Upper lobe of left lung (tissue), 4 donors: ENCODE data around the gene SPATA6.
"Not testable (repeated sequence)": the region's sequence is repeated elsewhere in the genome, so short reads cannot be mapped to it uniquely, and the experiment has no call there.

ENCODE experiments used
- POLR2A ChIP-seq, 4 donors: fragments of 450-650 bp; IDR thresholded peaks; one replicate each; pipeline ENCODE4 v1.5.1; 2016 to 2017; ENCODE audit warnings: antibody characterized with exemption in 4 of 4, mild to moderate bottlenecking in 2 of 4
- POLR2AphosphoS5 ChIP-seq, 2 donors: sonication (generic); formaldehyde crosslinking; IDR thresholded peaks; one replicate each; pipeline ENCODE4 v1.5.1; 2017; ENCODE audit warnings: antibody characterized with exemption in 2 of 2
- TF ChIP-seq, protein P1 (sequence below), 6 experiments: fragments of 450-650 bp in 4 of 6; fragments of 200-600 bp in 2 of 6; sonication (generic) in 2 of 6; IDR thresholded peaks; one replicate each; pipeline ENCODE4 v1.5.1; 2016 to 2019; ENCODE audit warnings: antibody characterized with exemption in 6 of 6

DNA sequence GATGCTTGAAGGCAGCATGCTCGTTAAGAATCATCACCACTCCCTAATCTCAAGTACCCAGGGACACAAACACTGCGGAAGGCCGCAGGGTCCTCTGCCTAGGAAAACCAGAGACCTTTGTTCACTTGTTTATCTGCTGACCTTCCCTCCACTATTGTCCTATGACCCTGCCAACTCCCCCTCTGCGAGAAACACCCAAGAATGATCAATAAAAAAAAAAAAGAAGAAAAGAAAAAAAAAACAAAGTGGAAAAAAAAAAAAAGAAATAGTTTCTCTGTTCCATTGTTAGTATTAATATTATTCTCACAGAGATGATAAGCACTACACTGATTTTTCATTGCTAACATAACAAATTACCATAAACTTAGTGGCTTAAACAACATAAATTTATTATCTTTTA lies 8.0 kb upstream of the SPATA6 start:
- not testable (repeated sequence) for TF ChIP-seq POLR2A, POLR2AphosphoS5 (IDR thresholded peaks at IDR 0.05)
- TF ChIP-seq, protein P1, sequence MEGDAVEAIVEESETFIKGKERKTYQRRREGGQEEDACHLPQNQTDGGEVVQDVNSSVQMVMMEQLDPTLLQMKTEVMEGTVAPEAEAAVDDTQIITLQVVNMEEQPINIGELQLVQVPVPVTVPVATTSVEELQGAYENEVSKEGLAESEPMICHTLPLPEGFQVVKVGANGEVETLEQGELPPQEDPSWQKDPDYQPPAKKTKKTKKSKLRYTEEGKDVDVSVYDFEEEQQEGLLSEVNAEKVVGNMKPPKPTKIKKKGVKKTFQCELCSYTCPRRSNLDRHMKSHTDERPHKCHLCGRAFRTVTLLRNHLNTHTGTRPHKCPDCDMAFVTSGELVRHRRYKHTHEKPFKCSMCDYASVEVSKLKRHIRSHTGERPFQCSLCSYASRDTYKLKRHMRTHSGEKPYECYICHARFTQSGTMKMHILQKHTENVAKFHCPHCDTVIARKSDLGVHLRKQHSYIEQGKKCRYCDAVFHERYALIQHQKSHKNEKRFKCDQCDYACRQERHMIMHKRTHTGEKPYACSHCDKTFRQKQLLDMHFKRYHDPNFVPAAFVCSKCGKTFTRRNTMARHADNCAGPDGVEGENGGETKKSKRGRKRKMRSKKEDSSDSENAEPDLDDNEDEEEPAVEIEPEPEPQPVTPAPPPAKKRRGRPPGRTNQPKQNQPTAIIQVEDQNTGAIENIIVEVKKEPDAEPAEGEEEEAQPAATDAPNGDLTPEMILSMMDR (IDR thresholded peaks at IDR 0.05): not testable (repeated sequence)
